GM19025 (cell line): ENCODE data around the gene KIAA1958.
"Not testable (repeated sequence)": the region's sequence is repeated elsewhere in the genome, so short reads cannot be mapped to it uniquely, and the experiment has no call there.

Experiments used
- ATAC-seq: cut with Tn5 transposase; IDR thresholded peaks from one replicate; pipeline ENCODE4 v1.9.1; 2021; ENCODE audit warnings: mild to moderate bottlenecking, low read depth, moderate library complexity; ENCODE audit not compliant: unreplicated experiment

KIAA1958 gene

DNA sequence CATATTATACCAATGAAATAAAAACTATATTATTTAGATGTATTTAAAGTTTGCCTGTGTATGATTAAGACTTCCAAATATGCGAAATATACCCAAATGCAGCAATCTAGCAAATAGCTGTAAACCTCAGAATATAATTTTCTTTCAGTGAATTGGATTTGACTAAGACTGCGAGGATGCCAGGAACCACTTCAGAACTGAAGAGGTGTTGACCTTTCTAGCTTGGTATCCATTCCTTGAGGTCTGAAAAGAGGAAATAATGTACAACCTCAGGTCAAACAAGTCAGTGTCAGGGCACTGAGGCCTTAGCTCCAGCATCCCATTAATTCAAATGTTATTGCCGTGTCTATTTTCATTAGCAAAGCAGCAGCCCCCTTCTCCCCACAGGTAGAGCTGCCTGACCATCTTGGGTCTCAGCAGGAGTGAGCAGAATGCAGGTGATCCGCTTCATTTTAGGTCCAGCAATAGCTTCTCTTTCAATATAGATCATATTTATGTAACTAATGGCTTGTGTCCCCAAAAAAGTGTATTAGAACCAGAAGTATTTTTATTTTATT lies 100.0 kb downstream of the KIAA1958 start:
- ATAC-seq = no peak

DNA sequence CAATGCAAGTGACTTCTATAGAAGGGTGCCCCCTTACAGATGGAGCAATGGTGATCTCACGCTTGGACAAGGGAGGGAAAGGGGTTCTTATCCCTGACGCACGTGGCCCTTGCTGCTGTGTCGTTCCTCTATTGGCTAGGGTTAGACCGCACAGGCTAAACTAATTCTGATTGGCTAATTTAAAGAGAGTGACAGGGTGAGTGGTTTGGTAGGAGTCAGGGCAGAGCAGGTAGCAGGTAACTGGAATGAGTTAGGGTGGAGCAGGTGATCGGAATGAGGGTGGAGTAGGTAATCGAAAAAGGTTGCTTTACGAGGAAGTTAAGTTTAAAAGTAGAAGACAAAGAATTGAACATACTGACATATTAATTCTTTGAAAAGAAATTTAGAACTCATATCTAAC lies 105.2 kb downstream of the KIAA1958 start:
- not testable (repeated sequence) for ATAC-seq

DNA sequence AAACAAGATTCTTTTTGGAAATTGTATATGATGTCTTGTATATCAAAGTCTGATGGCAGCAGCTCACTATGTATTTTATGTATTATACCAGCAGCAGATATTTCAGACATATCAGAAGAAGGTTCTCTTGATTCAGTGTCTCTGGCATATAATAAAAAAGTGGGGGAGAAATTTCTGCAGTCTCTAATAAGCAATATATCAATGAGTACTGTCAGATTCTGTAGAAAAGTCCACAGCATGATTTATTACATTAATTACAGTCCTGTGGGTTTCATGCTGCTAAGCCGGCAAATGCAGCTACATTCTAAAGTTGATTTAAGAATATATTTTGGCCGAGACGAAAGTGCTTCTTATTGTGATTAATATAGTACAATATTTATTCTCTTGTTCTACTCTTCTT lies 113.1 kb downstream of the KIAA1958 start:
- ATAC-seq = no peak

GRCh38 chr9:112601636-112602035 lies 115.0 kb downstream of the KIAA1958 start:
- ATAC-seq = no peak

- no peak for ATAC-seq
Measured at GRCh38 chr9:112604790-112605189, 118.2 kb downstream of the KIAA1958 start.

DNA sequence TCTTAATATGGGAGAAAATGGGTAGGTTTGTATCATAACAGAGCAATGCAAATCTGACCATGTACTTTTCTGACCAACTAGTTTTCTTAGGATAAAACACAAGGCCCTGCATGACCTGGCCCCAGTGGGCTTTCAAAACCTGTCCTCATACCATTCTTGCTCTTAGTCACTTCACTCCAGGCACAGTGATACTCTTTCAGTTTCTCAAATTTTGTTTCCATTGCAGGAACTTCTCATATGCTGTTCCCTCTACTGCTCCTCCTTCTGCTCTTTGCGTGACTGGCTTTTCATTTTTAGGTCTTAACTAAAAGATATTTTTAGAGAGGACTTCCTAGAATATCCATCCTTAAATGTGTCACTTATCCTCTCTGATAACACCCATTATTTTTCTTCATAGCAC lies 118.9 kb downstream of the KIAA1958 start:
- peak; percentile 93 for ATAC-seq

GRCh38 chr9:112605963-112606699 lies 119.5 kb downstream of the KIAA1958 start:
- ATAC-seq = no peak

GRCh38 chr9:112608851-112609250 lies 122.2 kb downstream of the KIAA1958 start:
- no peak for ATAC-seq

DNA sequence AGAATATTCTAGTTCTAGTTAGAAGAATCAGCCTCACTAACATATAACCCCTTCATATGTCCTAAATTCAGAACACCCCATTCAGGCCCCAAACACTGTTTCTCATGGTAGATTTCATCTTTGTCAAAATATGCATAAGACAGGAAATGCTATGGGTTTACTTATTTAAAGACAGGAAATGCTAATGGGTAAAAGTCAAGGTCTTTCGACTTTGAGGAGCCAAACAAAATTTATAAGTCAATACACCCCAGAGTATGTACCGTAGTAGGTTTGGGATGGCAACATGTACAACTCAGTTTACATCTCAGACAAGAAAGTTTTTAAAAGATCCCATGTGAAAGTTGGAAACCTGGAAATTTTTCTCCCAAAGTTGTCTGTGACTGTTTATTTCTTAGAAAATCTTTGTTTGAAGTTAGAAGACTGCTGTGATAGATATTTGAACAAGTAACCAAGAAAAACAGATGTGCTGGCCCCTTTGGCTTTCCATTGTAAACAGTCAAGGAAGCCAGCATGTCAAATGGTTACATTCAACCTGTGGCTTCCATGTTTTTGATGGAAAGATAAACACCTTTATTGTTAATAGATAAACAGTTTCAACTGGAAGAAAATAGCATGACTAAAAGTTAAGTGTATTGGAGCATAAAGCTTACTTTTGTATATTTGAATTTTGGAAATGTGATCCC lies 129.1 kb downstream of the KIAA1958 start:
- ATAC-seq = no peak

GRCh38 chr9:112617371-112617770 lies 130.7 kb downstream of the KIAA1958 start:
- ATAC-seq = no peak

DNA sequence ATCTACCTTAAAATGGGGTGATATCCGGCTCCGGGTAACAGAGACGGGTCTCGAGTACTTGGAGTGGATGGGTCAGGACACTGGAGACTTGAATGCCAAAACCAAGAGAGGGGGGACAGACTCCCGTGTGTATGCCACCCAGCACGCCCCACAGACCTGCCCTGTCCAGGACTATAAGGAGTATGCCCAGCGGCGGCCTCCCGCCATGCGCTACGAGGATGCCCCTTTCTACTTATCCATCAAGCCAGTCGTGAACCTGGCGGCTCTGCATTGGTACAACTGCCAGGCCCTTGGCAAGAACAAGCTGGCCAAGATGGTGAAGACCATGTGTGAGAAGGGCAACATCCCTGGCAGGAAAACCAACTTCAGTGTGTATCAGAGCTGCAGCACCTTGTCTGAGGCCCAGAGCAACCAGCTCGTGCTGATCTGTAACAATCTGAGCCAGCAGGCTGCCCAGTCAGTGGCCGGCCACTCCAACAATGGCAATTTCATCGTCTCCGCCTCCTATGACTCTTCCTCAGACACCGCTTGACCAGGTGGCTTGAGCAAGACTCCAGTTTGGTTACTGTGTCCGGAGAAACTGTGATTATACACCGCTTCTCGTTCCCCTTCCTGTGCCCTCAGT lies 131.9 kb downstream of the KIAA1958 start:
- no peak for ATAC-seq

GRCh38 chr9:112620388-112620787 lies 133.8 kb downstream of the KIAA1958 start:
- no peak for ATAC-seq

DNA sequence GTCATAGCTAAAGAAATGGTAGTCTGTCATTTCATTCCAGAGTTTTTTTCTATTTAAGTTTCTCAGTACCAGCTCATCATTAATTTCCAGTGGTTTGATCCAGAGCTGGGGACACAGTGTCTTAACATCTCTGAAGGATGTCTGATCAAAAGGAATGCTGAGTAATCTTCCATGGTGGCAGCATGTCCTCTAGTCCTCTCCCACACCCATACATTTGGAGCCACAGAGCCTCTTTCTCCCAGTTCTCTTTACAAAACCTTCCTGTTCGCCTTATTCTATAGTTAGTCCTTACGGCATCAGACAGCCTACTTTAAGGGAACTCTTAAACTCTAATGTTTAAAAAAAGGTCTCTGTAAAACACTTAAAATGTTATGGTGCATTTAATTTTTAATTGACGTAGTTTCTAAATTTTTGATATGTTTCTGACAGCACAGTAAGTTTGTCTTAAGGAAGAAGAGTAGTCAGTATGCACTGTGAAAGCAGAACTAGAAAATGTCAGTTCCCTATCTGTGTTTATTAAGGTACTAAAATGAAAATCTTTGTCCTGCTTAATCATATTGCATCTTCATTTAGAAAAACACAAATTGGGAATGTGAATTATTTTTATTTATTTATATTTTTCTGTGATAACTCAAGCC lies 134.5 kb downstream of the KIAA1958 start:
- no peak for ATAC-seq

DNA sequence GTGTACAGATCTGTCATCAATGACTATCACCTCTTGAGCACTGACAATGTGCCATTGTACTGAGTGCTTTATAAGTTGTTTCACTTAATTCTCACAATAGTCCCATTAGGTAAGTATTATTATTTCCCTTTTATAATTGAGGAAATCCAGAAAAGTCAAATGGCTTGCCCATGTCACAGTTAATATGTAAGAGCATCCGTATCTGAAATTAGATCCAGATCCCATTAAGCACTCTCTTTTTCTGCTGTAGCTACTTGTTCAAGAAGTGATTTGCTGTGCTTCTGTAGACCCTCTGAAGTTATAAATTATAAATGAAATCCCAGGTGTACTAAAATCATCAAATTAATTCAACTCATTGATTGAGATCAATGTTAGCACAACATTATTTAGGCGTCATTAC lies 136.6 kb downstream of the KIAA1958 start:
- no peak for ATAC-seq

- no peak for ATAC-seq
Measured at GRCh38 chr9:112624711-112625707, 138.4 kb downstream of the KIAA1958 start.

DNA sequence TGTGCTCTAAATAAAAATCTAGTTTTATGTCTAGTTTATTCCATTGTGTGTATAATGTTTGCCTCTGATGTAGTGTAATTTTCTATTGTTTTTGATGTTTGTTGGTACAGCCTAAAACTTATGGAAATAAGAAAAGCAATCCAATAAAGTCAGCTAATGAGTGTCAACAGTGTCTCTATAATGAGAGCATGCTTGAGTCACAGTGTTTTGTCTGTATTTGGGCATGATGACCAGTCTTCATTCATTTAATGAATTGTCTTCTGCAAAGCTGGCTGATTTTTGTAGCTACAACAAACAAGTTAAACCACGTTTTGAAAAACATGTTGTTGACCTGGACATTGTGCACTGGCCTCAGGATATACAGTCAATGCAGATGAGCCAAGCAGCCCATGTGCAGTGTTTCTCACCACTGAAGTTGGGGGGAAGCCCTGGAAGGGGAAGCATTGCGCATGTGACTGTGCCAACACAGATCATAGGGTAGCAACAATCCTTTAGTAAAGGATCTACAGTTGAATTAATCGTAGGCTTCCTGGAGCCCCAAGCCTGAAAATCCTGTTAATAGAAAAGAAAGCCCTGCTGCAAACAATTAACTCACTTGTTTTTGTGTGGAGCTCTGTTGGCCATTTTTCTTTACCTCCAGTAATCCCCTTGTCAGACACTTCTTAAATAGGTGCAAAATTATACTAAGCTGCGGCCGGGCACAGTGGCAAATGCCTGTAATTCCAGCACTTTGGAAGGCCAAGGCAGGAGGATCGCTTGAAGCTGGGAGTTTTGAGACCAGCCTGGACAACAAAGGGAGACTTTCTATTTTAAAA lies 143.3 kb downstream of the KIAA1958 start:
- ATAC-seq = no peak

DNA sequence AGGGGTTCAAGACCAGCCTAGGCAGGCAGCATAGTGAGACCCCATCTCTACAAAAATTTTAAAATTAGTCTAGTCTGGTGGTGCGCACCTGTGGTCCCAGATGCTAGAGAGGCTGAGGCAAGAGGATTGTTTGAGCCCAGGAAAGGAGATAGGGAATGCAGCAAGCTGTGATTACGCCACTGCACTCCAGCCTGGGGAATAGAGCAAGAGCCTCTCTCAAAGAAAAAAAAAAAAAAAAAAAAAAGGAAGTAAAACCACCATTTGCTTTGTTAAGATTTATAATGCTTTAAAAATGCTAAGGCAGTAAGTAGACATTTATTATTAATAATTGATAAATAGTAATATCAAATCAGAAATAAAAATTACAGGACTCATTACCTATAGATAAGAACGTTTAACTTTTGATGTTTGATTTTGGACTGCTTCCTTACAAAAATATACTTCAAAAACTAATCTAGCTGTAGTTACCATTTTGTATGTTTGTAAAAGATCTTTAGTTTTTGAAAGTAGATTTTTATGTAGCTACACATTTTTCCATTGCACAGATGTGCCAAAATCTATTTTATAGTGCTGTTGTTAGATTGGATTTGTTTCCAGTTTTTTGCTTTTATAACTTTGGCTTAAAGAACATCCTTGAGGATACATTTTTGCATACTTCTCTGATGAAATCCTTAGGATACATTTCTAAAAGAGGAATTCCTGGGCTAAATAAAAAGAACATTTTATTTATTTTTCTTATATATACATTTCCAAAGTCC lies 144.9 kb downstream of the KIAA1958 start:
- no peak for ATAC-seq

GRCh38 chr9:112640311-112640710 lies 153.7 kb downstream of the KIAA1958 start:
- no peak for ATAC-seq
